WTC11 (cell line): ENCODE results near the gene PTPRG. TPM values are rescaled to one million over a fixed set of nuclear protein-coding genes. Genes with fewer than 3 reads are reported as not detected.
A peak's percentile ranks its signal among the peaks of the same experiment; 100 is the strongest.

Experiments used
- ATAC-seq: fragments of 200-7000 bp; cut with Tn5 transposase; 2 replicates; pipeline ENCODE4 v1.10.0; 2021; ENCODE audit warnings: mild to moderate bottlenecking, moderate library complexity
- CTCF ChIA-PET: fragments of 300-600 bp; sonication (Branson Sonifier 250); formaldehyde crosslinking; loops from one replicate; lab custom pipeline; 2021; ENCODE audit warnings: antibody characterized with exemption; lab: Charles Lee
- POLR2A ChIA-PET: fragments of 350-600 bp; sonication (Branson Sonifier 250); formaldehyde crosslinking; loops from one replicate; lab custom pipeline; 2021; ENCODE audit warnings: antibody characterized with exemption; lab: Charles Lee
- DNase-seq: peaks from one replicate; pipeline ENCODE4 v3.0.0; 2021; ENCODE audit warnings: low spot score
- H3K27ac Mint-ChIP-seq: 2 replicates; pipeline ENCODE4 v1.8.0; 2021; ENCODE audit warnings: mixed read lengths
- H3K27me3 Mint-ChIP-seq: 2 replicates; pipeline ENCODE4 v1.8.0; 2021; ENCODE audit warnings: low read depth, mild to moderate bottlenecking, moderate library complexity, mixed read lengths
- H3K36me3 Mint-ChIP-seq: 2 replicates; pipeline ENCODE4 v1.8.0; 2021; ENCODE audit warnings: mixed read lengths
- H3K4me1 Mint-ChIP-seq: 2 replicates; pipeline ENCODE4 v1.8.0; 2022; ENCODE audit warnings: mixed read lengths
- H3K4me3 Mint-ChIP-seq: 2 replicates; pipeline ENCODE4 v1.8.0; 2021; ENCODE audit warnings: mild to moderate bottlenecking, moderate library complexity, mixed read lengths
- H3K9me3 Mint-ChIP-seq: 2 replicates; pipeline ENCODE4 v1.8.0; 2021; ENCODE audit warnings: mixed read lengths
- CBFB ChIP-seq: sonication (generic); formaldehyde crosslinking; IDR thresholded peaks from 2 replicates; pipeline ENCODE4 v1.8.1; 2022; ENCODE audit warnings: mild to moderate bottlenecking, low read depth, missing genetic modification reagents
- EMX1 ChIP-seq: fragments of 250-450 bp; sonication (Bioruptor Pico); IDR thresholded peaks from 2 replicates; pipeline ENCODE4 v1.8.0; 2021; ENCODE audit warnings: mild to moderate bottlenecking
- ETV6 ChIP-seq: sonication (generic); formaldehyde crosslinking; IDR thresholded peaks from 2 replicates; pipeline ENCODE4 v1.8.1; 2022; ENCODE audit warnings: mild to moderate bottlenecking, missing genetic modification reagents
- MXD4 ChIP-seq: fragments of 250-450 bp; sonication (Bioruptor Pico); IDR thresholded peaks from 2 replicates; pipeline ENCODE4 v1.8.0; 2021; ENCODE audit warnings: mild to moderate bottlenecking, moderate library complexity, borderline replicate concordance
- MYBL2 ChIP-seq: sonication (generic); formaldehyde crosslinking; IDR thresholded peaks from 2 replicates; pipeline ENCODE4 v1.8.1; 2023; ENCODE audit warnings: mild to moderate bottlenecking, moderate library complexity, missing genetic modification reagents
- NR2C2 ChIP-seq: sonication (generic); formaldehyde crosslinking; IDR thresholded peaks from 2 replicates; pipeline ENCODE4 v1.8.0; 2022; ENCODE audit warnings: mild to moderate bottlenecking, missing genetic modification reagents
- SMAD4 ChIP-seq: sonication (generic); formaldehyde crosslinking; IDR thresholded peaks from 2 replicates; pipeline ENCODE4 v1.8.0; 2022; ENCODE audit warnings: mild to moderate bottlenecking, missing genetic modification reagents
- TCF7 ChIP-seq: sonication (generic); formaldehyde crosslinking; IDR thresholded peaks from 2 replicates; pipeline ENCODE4 v1.8.0; 2022; ENCODE audit warnings: mild to moderate bottlenecking, low read depth, missing genetic modification reagents, moderate library complexity
- total RNA-seq: library from RNA; stranded (reverse); gene quantifications from 3 replicates; pipeline ENCODE4 v1.2.3, GENCODE V29; 2021
- TF ChIP-seq, protein P1 (sequence below): fragments of 250-450 bp; sonication (Bioruptor Pico); conservative IDR thresholded peaks from 2 replicates; pipeline ENCODE4 v1.9.0; 2021; ENCODE audit warnings: mild to moderate bottlenecking
- TF ChIP-seq, protein P2 (sequence below): sonication (generic); formaldehyde crosslinking; IDR thresholded peaks from 2 replicates; pipeline ENCODE4 v1.8.1; 2023; ENCODE audit warnings: mild to moderate bottlenecking, missing genetic modification reagents, moderate library complexity
- TF ChIP-seq, protein P3 (sequence below): fragments of 250-450 bp; sonication (Bioruptor Pico); IDR thresholded peaks from 2 replicates; pipeline ENCODE4 v1.9.0; 2021; ENCODE audit warnings: mild to moderate bottlenecking, borderline replicate concordance
- TF ChIP-seq, protein P4 (sequence below): fragments of 250-450 bp; sonication (Bioruptor Pico); IDR thresholded peaks from 2 replicates; pipeline ENCODE4 v2.1.2; 2022; ENCODE audit warnings: mild to moderate bottlenecking, moderate library complexity
- TF ChIP-seq, protein P5 (sequence below): sonication (generic); formaldehyde crosslinking; conservative IDR thresholded peaks from 2 replicates; pipeline ENCODE4 v1.8.1; 2022; ENCODE audit warnings: mild to moderate bottlenecking, missing genetic modification reagents
- TF ChIP-seq, protein P6 (sequence below): sonication (generic); formaldehyde crosslinking; IDR thresholded peaks from 2 replicates; pipeline ENCODE4 v1.8.1; 2023; ENCODE audit warnings: mild to moderate bottlenecking, missing genetic modification reagents, moderate library complexity
- TF ChIP-seq, protein P7 (sequence below): sonication (generic); formaldehyde crosslinking; IDR thresholded peaks from 2 replicates; pipeline ENCODE4 v1.8.0; 2023; ENCODE audit warnings: missing genetic modification reagents
- TF ChIP-seq, protein P8 (sequence below): sonication (generic); formaldehyde crosslinking; IDR thresholded peaks from 2 replicates; pipeline ENCODE4 v1.8.1; 2023; ENCODE audit warnings: mild to moderate bottlenecking, missing genetic modification reagents
- TF ChIP-seq, protein P9 (sequence below): sonication (generic); formaldehyde crosslinking; IDR thresholded peaks from 2 replicates; pipeline ENCODE4 v1.8.1; 2023; ENCODE audit warnings: mild to moderate bottlenecking, moderate library complexity, missing genetic modification reagents

The PTPRG gene
- total RNA-seq, 1 experiment from 2014 or later: 106 TPM

DNA sequence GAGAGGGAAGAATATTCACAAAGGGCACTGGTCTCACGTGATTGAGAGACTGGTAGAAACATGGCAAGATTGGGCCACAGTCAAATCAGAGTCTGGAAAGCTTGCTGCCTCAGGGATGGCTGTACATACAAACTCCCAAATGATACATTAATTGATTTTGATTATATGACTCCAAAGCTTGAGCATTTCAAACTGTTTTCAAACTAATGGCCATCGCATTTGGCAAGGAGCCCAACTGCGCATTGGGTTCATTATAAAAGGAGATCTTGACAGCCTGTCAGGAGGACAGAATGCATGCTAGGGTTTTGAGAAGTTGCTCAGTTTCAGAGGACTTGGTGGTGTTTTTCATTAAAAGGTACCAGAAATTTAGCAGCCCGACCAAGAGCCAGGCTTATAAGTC is 117.7 kb downstream of the PTPRG start (continued):
- no peak for TF ChIP-seq TCF7
- TF ChIP-seq, protein P1, sequence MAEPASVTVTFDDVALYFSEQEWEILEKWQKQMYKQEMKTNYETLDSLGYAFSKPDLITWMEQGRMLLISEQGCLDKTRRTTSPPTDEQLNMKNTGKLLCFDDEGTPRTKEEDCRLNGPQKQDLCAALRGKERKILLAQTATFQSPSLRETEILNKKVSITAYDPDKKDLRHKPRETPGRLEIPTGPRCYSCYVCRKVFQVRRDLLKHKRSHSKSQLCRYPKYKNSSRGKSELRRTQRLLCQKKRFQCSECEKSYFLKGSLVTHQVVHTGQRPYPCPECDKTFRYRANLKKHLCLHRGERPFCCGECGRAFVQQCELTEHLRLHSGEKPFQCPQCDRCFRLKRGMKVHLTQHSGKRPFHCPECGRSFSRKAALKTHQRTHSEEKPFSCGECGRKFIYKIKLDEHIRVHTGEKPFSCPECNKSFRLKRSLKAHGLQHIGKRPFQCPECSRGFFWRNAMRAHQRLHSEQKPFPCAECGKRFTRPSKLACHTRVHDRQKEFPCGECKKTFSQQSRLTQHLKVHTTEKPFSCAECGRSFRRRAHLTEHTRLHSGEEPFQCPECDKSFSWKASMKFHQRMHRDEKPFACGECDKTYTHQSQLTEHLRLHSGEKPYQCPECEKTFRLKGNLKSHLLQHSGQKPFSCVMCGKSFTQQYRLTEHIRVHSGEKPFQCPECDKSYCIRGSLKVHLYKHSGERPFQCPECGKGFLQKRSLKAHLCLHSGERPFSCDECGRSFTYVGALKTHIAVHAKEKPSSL (CRISPR knock-in tag): no peak
- no peak for TF ChIP-seq MYBL2 (CRISPR knock-in tag)

DNA sequence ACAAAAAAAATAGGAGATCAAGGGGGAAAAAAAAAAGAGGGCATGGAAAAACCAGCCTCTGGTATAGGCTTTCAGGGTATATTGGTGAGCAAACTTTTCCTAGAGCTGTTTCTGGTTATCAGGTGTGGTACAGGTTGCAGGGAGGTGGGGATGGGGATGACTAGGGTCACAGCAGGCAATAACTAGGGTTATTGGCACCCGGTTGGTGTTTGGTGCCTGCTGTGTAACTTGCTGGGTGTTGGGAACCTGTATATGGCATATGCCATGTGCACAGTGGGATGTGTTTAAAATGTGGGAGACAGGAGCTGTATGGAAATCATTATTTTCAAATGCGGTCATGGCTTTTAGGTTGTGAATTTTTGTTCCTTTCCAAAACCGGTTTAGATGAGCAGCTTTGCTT is 119.2 kb downstream of the PTPRG start:
- H3K36me3 Mint-ChIP-seq: no peaks in the 10 kb centered on the region; the same call in 1 of the 2 replicates
- POLR2A ChIA-PET: interaction anchor here (0.5 kb wide), 1 partner anchor 186 kb away, joined by 4 read pairs; no protein-coding TSS in a partner anchor
- no peak for DNase-seq
- no peak for ATAC-seq
- H3K27me3 Mint-ChIP-seq: no peaks in the 10 kb centered on the region
- CTCF ChIA-PET: interaction anchor here (0.7 to 0.9 kb wide), 2 partner anchors 256 to 514 kb away, joined by 3 to 4 read pairs; no protein-coding TSS in a partner anchor
- peak overlapping the region; percentile 78; the same call in 1 of the 2 replicates for H3K27ac Mint-ChIP-seq
- H3K4me1 Mint-ChIP-seq: peaks cover 87% of the 10 kb centered on the region
- no peak overlapping the region for H3K4me3 Mint-ChIP-seq
- H3K9me3 Mint-ChIP-seq: no peaks in the 10 kb centered on the region
- TF ChIP-seq, protein P2, sequence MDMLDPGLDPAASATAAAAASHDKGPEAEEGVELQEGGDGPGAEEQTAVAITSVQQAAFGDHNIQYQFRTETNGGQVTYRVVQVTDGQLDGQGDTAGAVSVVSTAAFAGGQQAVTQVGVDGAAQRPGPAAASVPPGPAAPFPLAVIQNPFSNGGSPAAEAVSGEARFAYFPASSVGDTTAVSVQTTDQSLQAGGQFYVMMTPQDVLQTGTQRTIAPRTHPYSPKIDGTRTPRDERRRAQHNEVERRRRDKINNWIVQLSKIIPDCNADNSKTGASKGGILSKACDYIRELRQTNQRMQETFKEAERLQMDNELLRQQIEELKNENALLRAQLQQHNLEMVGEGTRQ (CRISPR knock-in tag): no peak
- TF ChIP-seq NR2C2 (CRISPR knock-in tag): no peak
- TF ChIP-seq SMAD4 (CRISPR knock-in tag): no peak
- TF ChIP-seq, protein P3, sequence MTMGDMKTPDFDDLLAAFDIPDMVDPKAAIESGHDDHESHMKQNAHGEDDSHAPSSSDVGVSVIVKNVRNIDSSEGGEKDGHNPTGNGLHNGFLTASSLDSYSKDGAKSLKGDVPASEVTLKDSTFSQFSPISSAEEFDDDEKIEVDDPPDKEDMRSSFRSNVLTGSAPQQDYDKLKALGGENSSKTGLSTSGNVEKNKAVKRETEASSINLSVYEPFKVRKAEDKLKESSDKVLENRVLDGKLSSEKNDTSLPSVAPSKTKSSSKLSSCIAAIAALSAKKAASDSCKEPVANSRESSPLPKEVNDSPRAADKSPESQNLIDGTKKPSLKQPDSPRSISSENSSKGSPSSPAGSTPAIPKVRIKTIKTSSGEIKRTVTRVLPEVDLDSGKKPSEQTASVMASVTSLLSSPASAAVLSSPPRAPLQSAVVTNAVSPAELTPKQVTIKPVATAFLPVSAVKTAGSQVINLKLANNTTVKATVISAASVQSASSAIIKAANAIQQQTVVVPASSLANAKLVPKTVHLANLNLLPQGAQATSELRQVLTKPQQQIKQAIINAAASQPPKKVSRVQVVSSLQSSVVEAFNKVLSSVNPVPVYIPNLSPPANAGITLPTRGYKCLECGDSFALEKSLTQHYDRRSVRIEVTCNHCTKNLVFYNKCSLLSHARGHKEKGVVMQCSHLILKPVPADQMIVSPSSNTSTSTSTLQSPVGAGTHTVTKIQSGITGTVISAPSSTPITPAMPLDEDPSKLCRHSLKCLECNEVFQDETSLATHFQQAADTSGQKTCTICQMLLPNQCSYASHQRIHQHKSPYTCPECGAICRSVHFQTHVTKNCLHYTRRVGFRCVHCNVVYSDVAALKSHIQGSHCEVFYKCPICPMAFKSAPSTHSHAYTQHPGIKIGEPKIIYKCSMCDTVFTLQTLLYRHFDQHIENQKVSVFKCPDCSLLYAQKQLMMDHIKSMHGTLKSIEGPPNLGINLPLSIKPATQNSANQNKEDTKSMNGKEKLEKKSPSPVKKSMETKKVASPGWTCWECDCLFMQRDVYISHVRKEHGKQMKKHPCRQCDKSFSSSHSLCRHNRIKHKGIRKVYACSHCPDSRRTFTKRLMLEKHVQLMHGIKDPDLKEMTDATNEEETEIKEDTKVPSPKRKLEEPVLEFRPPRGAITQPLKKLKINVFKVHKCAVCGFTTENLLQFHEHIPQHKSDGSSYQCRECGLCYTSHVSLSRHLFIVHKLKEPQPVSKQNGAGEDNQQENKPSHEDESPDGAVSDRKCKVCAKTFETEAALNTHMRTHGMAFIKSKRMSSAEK (CRISPR knock-in tag): no peak
- TF ChIP-seq, protein P4, sequence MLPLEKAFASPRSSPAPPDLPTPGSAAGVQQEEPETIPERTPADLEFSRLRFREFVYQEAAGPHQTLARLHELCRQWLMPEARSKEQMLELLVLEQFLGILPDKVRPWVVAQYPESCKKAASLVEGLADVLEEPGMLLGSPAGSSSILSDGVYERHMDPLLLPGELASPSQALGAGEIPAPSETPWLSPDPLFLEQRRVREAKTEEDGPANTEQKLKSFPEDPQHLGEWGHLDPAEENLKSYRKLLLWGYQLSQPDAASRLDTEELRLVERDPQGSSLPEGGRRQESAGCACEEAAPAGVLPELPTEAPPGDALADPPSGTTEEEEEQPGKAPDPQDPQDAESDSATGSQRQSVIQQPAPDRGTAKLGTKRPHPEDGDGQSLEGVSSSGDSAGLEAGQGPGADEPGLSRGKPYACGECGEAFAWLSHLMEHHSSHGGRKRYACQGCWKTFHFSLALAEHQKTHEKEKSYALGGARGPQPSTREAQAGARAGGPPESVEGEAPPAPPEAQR (CRISPR knock-in tag): no peak
- TF ChIP-seq, protein P5, sequence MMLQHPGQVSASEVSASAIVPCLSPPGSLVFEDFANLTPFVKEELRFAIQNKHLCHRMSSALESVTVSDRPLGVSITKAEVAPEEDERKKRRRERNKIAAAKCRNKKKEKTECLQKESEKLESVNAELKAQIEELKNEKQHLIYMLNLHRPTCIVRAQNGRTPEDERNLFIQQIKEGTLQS (CRISPR knock-in tag): no peak
- TF ChIP-seq, protein P6, sequence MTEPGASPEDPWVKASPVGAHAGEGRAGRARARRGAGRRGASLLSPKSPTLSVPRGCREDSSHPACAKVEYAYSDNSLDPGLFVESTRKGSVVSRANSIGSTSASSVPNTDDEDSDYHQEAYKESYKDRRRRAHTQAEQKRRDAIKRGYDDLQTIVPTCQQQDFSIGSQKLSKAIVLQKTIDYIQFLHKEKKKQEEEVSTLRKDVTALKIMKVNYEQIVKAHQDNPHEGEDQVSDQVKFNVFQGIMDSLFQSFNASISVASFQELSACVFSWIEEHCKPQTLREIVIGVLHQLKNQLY: no peak
- no peak for TF ChIP-seq ETV6
- TF ChIP-seq MXD4 (CRISPR knock-in tag): no peak
- no peak for TF ChIP-seq EMX1 (CRISPR knock-in tag)
- TF ChIP-seq, protein P7, sequence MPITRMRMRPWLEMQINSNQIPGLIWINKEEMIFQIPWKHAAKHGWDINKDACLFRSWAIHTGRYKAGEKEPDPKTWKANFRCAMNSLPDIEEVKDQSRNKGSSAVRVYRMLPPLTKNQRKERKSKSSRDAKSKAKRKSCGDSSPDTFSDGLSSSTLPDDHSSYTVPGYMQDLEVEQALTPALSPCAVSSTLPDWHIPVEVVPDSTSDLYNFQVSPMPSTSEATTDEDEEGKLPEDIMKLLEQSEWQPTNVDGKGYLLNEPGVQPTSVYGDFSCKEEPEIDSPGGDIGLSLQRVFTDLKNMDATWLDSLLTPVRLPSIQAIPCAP: no peak
- no peak for TF ChIP-seq TCF7
- TF ChIP-seq, protein P8, sequence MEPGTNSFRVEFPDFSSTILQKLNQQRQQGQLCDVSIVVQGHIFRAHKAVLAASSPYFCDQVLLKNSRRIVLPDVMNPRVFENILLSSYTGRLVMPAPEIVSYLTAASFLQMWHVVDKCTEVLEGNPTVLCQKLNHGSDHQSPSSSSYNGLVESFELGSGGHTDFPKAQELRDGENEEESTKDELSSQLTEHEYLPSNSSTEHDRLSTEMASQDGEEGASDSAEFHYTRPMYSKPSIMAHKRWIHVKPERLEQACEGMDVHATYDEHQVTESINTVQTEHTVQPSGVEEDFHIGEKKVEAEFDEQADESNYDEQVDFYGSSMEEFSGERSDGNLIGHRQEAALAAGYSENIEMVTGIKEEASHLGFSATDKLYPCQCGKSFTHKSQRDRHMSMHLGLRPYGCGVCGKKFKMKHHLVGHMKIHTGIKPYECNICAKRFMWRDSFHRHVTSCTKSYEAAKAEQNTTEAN (CRISPR knock-in tag): no peak
- no peak for TF ChIP-seq CBFB (CRISPR knock-in tag)
- TF ChIP-seq, protein P1 (CRISPR knock-in tag): no peak
- TF ChIP-seq MYBL2 (CRISPR knock-in tag): no peak
- TF ChIP-seq, protein P9, sequence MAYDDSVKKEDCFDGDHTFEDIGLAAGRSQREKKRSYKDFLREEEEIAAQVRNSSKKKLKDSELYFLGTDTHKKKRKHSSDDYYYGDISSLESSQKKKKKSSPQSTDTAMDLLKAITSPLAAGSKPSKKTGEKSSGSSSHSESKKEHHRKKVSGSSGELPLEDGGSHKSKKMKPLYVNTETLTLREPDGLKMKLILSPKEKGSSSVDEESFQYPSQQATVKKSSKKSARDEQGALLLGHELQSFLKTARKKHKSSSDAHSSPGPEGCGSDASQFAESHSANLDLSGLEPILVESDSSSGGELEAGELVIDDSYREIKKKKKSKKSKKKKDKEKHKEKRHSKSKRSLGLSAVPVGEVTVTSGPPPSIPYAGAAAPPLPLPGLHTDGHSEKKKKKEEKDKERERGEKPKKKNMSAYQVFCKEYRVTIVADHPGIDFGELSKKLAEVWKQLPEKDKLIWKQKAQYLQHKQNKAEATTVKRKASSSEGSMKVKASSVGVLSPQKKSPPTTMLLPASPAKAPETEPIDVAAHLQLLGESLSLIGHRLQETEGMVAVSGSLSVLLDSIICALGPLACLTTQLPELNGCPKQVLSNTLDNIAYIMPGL: no peak
